H1 (cell line): ENCODE data around the gene KCTD7. TPM values are rescaled to one million over a fixed set of nuclear protein-coding genes. Genes with fewer than 3 reads are reported as not detected.

Source experiments
- CTCF ChIA-PET: fragments of 300-600 bp; sonication (Branson Sonifier 250); formaldehyde crosslinking; loops from one replicate; lab custom pipeline; 2021; ENCODE audit not compliant: partially characterized antibody; lab: Charles Lee
- POLR2A ChIA-PET: fragments of 300-600 bp; sonication (Branson Sonifier 250); formaldehyde crosslinking; loops from one replicate; lab custom pipeline; 2021; ENCODE audit warnings: inconsistent platforms; ENCODE audit not compliant: partially characterized antibody; lab: Charles Lee
- DNase-seq, 2 experiments: peaks; one replicate each; pipeline versions ENCODE4 v3.0.0 to v3.0.0-alpha.2; 2010 to 2022; ENCODE audit warnings: low spot score in 2 of 2, low read depth in 1 of 2, mixed read lengths in 1 of 2
- FAIRE-seq: peaks from 2 replicates; lab custom pipeline; 2011; peaks lifted over from hg19 to GRCh38; lab: Jason Lieb, UNC
- H2AFZ ChIP-seq: 2 replicates; pipeline ENCODE4 v1.8.1; 2012; ENCODE audit warnings: low read length, inconsistent platforms
- H2AK5ac ChIP-seq: 2 replicates; pipeline ENCODE4 v1.6.1; 2013; ENCODE audit warnings: low read depth, low read length
- H2BK120ac ChIP-seq: replicated peaks from 2 replicates; pipeline ENCODE3; 2013; ENCODE audit warnings: low read depth, low read length, inconsistent platforms
- H2BK12ac ChIP-seq: 2 replicates; pipeline ENCODE4 v1.6.1; 2013; ENCODE audit warnings: low read depth, low read length
- H2BK15ac ChIP-seq: 2 replicates; pipeline ENCODE4 v1.6.1; 2013; ENCODE audit warnings: low read length
- H2BK20ac ChIP-seq: 2 replicates; pipeline ENCODE4 v1.6.1; 2013; ENCODE audit warnings: low read length
- H2BK5ac ChIP-seq: 2 replicates; pipeline ENCODE4 v1.6.1; 2013; ENCODE audit warnings: low read depth, low read length
- H3K14ac ChIP-seq: 2 replicates; pipeline ENCODE4 v1.6.1; 2013; ENCODE audit warnings: inconsistent platforms; ENCODE audit not compliant: insufficient read length
- H3K18ac ChIP-seq: 2 replicates; pipeline ENCODE4 v1.6.1; 2013; ENCODE audit warnings: low read length; ENCODE audit errors: extremely low read depth
- H3K23ac ChIP-seq: 2 replicates; pipeline ENCODE4 v1.6.1; 2013; ENCODE audit warnings: inconsistent platforms; ENCODE audit not compliant: insufficient read length
- H3K23me2 ChIP-seq: 2 replicates; pipeline ENCODE4 v1.6.1; 2013; ENCODE audit warnings: low read depth, low read length
- H3K27ac ChIP-seq: 2 replicates; pipeline ENCODE4 v1.6.1; 2011; ENCODE audit warnings: low read depth, low read length, inconsistent platforms
- H3K27me3 ChIP-seq, 4 experiments: replicated peaks in 1 of 4; 1 replicate in 1 of 4; 2 replicates in 3 of 4; pipeline versions ENCODE4 v1.6.1 to v1.8.1; 2011 to 2013; ENCODE audit warnings: low read length in 3 of 4, mild to moderate bottlenecking in 3 of 4, inconsistent platforms in 2 of 4, mixed read lengths in 2 of 4, moderate library complexity in 1 of 4; ENCODE audit not compliant: control insufficient read depth in 3 of 4, insufficient read depth in 3 of 4; ENCODE audit errors: extremely low read depth in 1 of 4
- H3K36me3 ChIP-seq, 4 experiments: 2 replicates each; pipeline versions ENCODE4 v1.6.1 to v1.8.1; 2011 to 2013; ENCODE audit warnings: mild to moderate bottlenecking in 4 of 4, low read length in 3 of 4, moderate library complexity in 2 of 4, control low read depth in 1 of 4, inconsistent platforms in 1 of 4; ENCODE audit not compliant: insufficient read depth in 4 of 4, control insufficient read depth in 2 of 4
- H3K4ac ChIP-seq: replicated peaks from 2 replicates; pipeline ENCODE3; 2013; ENCODE audit warnings: low read length, low read depth, mixed read lengths, inconsistent platforms; ENCODE audit not compliant: insufficient read length
- H3K4me1 ChIP-seq, 4 experiments: replicated peaks in 1 of 4; 1 replicate in 1 of 4; 2 replicates in 3 of 4; pipeline versions ENCODE4 v1.6.1 to v1.8.1; 2011 to 2013; ENCODE audit warnings: low read length in 3 of 4, inconsistent platforms in 2 of 4, mixed read lengths in 1 of 4; ENCODE audit not compliant: insufficient read depth in 4 of 4, control insufficient read depth in 3 of 4
- H3K4me2 ChIP-seq, 2 experiments: 2 replicates each; pipeline versions ENCODE4 v1.6.1 to v1.8.1; 2011 to 2013; ENCODE audit warnings: low read depth in 2 of 2, low read length in 2 of 2, control low read depth in 1 of 2, inconsistent platforms in 1 of 2, mild to moderate bottlenecking in 1 of 2; ENCODE audit not compliant: insufficient read depth in 1 of 2
- H3K4me3 ChIP-seq, 4 experiments: fragments of 200-600, 300-600 bp in 1 of 4; sonication (generic), shearing (Covaris generic), sonication (Bioruptor Twin) in 1 of 4; 2 replicates each; pipeline versions ENCODE4 v1.5.1 to v1.8.1; 2011 to 2016; ENCODE audit warnings: low read length in 4 of 4, low read depth in 3 of 4, control low read depth in 2 of 4, inconsistent platforms in 2 of 4, mild to moderate bottlenecking in 2 of 4, mixed read lengths in 1 of 4, moderate library complexity in 1 of 4; ENCODE audit not compliant: insufficient read depth in 2 of 4; ENCODE audit errors: extremely low read depth in 1 of 4
- H3K56ac ChIP-seq: replicated peaks from 2 replicates; pipeline ENCODE3; 2013; ENCODE audit warnings: low read depth, mild to moderate bottlenecking, mixed read lengths, low read length, inconsistent platforms; ENCODE audit not compliant: insufficient read length
- H3K79me1 ChIP-seq: 2 replicates; pipeline ENCODE4 v1.6.1; 2013; ENCODE audit warnings: low read depth, low read length, control low read depth
- H3K79me2 ChIP-seq, 2 experiments: 2 replicates each; pipeline versions ENCODE4 v1.6.1 to v1.8.1; 2012 to 2013; ENCODE audit warnings: low read length in 2 of 2, mild to moderate bottlenecking in 2 of 2, inconsistent platforms in 1 of 2; ENCODE audit not compliant: insufficient read depth in 2 of 2, control insufficient read depth in 1 of 2
- H3K9ac ChIP-seq, 4 experiments: replicated peaks in 1 of 4; 1 replicate in 1 of 4; 2 replicates in 3 of 4; pipeline versions ENCODE4 v1.6.1 to v1.8.1; 2011 to 2013; ENCODE audit warnings: low read depth in 3 of 4, low read length in 3 of 4, control low read depth in 2 of 4, mild to moderate bottlenecking in 2 of 4, moderate library complexity in 2 of 4, inconsistent platforms in 1 of 4; ENCODE audit errors: extremely low read depth in 1 of 4
- H3K9me3 ChIP-seq, 2 experiments: 2 replicates each; pipeline versions ENCODE4 v1.6.1 to v1.8.1; 2012 to 2013; ENCODE audit warnings: mild to moderate bottlenecking in 2 of 2, moderate library complexity in 2 of 2, control low read depth in 1 of 2, inconsistent platforms in 1 of 2, low read depth in 1 of 2, low read length in 1 of 2, mixed read lengths in 1 of 2; ENCODE audit not compliant: insufficient read depth in 2 of 2
- H4K20me1 ChIP-seq, 2 experiments: replicated peaks in 1 of 2; 2 replicates each; pipeline versions ENCODE3 to v1.8.1; 2011 to 2013; ENCODE audit warnings: inconsistent platforms in 2 of 2, low read length in 2 of 2, mild to moderate bottlenecking in 1 of 2; ENCODE audit not compliant: insufficient read depth in 2 of 2, control insufficient read depth in 1 of 2
- H4K5ac ChIP-seq: 2 replicates; pipeline ENCODE4 v1.6.1; 2013; ENCODE audit warnings: low read length, low read depth, mixed read lengths, inconsistent platforms; ENCODE audit not compliant: insufficient read length
- H4K8ac ChIP-seq: 2 replicates; pipeline ENCODE4 v1.8.0; 2013; ENCODE audit warnings: mild to moderate bottlenecking, moderate library complexity, low read length, inconsistent platforms; ENCODE audit not compliant: insufficient read depth; ENCODE audit errors: extremely low read depth
- H4K91ac ChIP-seq: replicated peaks from 2 replicates; pipeline ENCODE3; 2013; ENCODE audit warnings: low read length, mixed read lengths, inconsistent platforms; ENCODE audit not compliant: insufficient read length
- ATF3 ChIP-seq: IDR thresholded peaks from 2 replicates; pipeline ENCODE4 v1.6.1; 2011; ENCODE audit warnings: low read depth, mild to moderate bottlenecking, low read length; ENCODE audit not compliant: insufficient read depth
- BRCA1 ChIP-seq: IDR thresholded peaks from 2 replicates; pipeline ENCODE4 v1.6.1; 2012; ENCODE audit warnings: low read depth, low read length, improper control_type of control experiment
- EP300 ChIP-seq, 2 experiments: IDR thresholded peaks; 1 replicate in 1 of 2; 2 replicates in 1 of 2; pipeline ENCODE4 v1.6.1; 2011 to 2012; ENCODE audit warnings: low read depth in 2 of 2, low read length in 2 of 2, mild to moderate bottlenecking in 2 of 2, borderline replicate concordance in 1 of 2, inconsistent platforms in 1 of 2, moderate library complexity in 1 of 2
- EZH2 ChIP-seq: fragments of 200-600 bp; sonication (generic); IDR thresholded peaks from 2 replicates; pipeline ENCODE4 v1.7.1; 2012; ENCODE audit warnings: low read depth, mild to moderate bottlenecking, moderate library complexity, low read length, inconsistent platforms; ENCODE audit not compliant: severe bottlenecking
- GABPA ChIP-seq: IDR thresholded peaks from 2 replicates; pipeline ENCODE4 v1.6.1; 2011; ENCODE audit warnings: mild to moderate bottlenecking, low read length, moderate library complexity, borderline replicate concordance; ENCODE audit not compliant: insufficient read depth
- HDAC2 ChIP-seq, 2 experiments: fragments of 300-600 bp in 1 of 2; sonication (generic) in 1 of 2; IDR thresholded peaks; 2 replicates each; pipeline ENCODE4 v1.6.1; 2011 to 2012; ENCODE audit warnings: low read depth in 2 of 2, low read length in 2 of 2, mild to moderate bottlenecking in 2 of 2, moderate library complexity in 2 of 2, borderline replicate concordance in 1 of 2, inconsistent platforms in 1 of 2
- JUND ChIP-seq: IDR thresholded peaks from 2 replicates; pipeline ENCODE4 v1.6.1; 2011; ENCODE audit warnings: mild to moderate bottlenecking, improper control_type of control experiment, low read length
- POU5F1 ChIP-seq: IDR thresholded peaks from 2 replicates; pipeline ENCODE4 v1.6.1; 2011; ENCODE audit warnings: low read depth, mild to moderate bottlenecking, low read length, moderate library complexity
- RAD21 ChIP-seq, 2 experiments: IDR thresholded peaks in 1 of 2; conservative IDR thresholded peaks in 1 of 2; 2 replicates each; pipeline ENCODE4 v1.6.1; 2011; ENCODE audit warnings: low read depth in 2 of 2, low read length in 2 of 2, improper control_type of control experiment in 1 of 2, inconsistent platforms in 1 of 2, mild to moderate bottlenecking in 1 of 2, moderate library complexity in 1 of 2
- RNF2 ChIP-seq: fragments of 200-900, 300-1000 bp; sonication (generic); IDR thresholded peaks from 2 replicates; pipeline ENCODE4 v1.7.1; 2016; ENCODE audit warnings: borderline replicate concordance, low read depth, mild to moderate bottlenecking, antibody characterized with exemption, low read length; ENCODE audit not compliant: poor library complexity, severe bottlenecking; ENCODE audit errors: missing control alignments
- TEAD4 ChIP-seq: IDR thresholded peaks from 2 replicates; pipeline ENCODE4 v1.6.1; 2012; ENCODE audit warnings: low read depth, low read length, inconsistent platforms, mixed read lengths
- WGBS, 2 experiments: shearing (Covaris generic) in 1 of 2; methylation state at CpG; one replicate each; pipeline versions ENCODE4 v1.1.6 to v1.1.7; 2013 to 2015; ENCODE audit warnings: low lambda C conversion rate in 2 of 2, mixed read lengths in 2 of 2, inconsistent platforms in 1 of 2, low coverage in 1 of 2, missing lambda C conversion rate in 1 of 2; ENCODE audit not compliant: insufficient replicate concordance in 2 of 2, insufficient coverage in 1 of 2, insufficient read length in 1 of 2; ENCODE audit errors: extremely low coverage in 1 of 2, missing lambda C conversion rate in 1 of 2; 5-methylcytosine and 5-hydroxymethylcytosine counted together
- polyA plus RNA-seq, 7 experiments: library from polyadenylated mRNA; depleted of rRNA in 3 of 7; stranded (reverse) in 5 of 7; unstranded in 2 of 7; fragments of >200 nt in 5 of 7; fragments of 200-250 nt in 2 of 7; gene quantifications; 1 replicate in 5 of 7; 2 replicates in 1 of 7; 4 replicates in 1 of 7; pipeline versions ENCODE4 v1.2.1 to v1.2.3, GENCODE V29; 2011 to 2013; ENCODE audit warnings: missing spikeins in 2 of 7, mixed read lengths in 2 of 7
- total RNA-seq: library from RNA; stranded (reverse); fragmentation: NEBNext Ultra II Directional; extraction: Animal tissue kit (Norgen Biotek cat#: 25700); gene quantifications from 2 replicates; pipeline ENCODE4 v1.2.1, GENCODE V29; 2021

The KCTD7 gene
- total and polyA plus RNA-seq, 2 of the 8 experiments (the other 6 are each of a cell fraction or from before 2014, with no cell fraction given), result 8.6 to 11.9 TPM

DNA sequence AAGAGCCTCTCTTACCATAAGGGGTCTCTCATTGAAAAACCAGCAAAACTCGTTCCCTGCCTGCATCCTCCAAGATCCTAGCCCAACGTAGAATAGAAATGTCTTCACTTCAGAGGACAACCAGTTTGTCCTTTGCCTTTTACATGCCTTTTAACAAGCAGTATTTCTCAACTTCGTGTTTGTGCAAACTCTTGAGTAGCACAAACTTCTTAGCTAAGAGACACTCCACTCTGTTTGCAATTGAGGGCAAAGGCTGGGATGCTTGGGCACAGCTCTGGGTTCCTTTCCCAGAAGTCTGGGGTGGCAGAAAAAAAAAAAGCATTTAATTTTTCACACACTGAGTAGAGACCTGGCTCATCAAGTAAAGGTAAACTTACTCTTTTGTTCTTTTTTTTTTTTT lies 19.5 kb upstream of the KCTD7 start:
- H3K27ac ChIP-seq, result no peak overlapping the region
- no peak for FAIRE-seq
- WGBS, 2 experiments, result 69% methylated on average over 3 of the region's 3 CpGs; no CpG with 5 or more reads in 1 of the 2 experiments
- H3K36me3 ChIP-seq, result no peaks in the 10 kb centered on the region
- H4K20me1 ChIP-seq, result no peaks in the 10 kb centered on the region
- H2BK20ac ChIP-seq, result no peak overlapping the region
- H3K56ac ChIP-seq, result no peak overlapping the region
- no peak overlapping the region for H3K9ac ChIP-seq
- no peak overlapping the region for H4K5ac ChIP-seq
- H2BK5ac ChIP-seq, result no peak overlapping the region
- no peaks in the 10 kb centered on the region for H3K79me1 ChIP-seq
- H3K4me1 ChIP-seq, result no peaks in the 10 kb centered on the region
- H2BK120ac ChIP-seq, result no peak overlapping the region
- no peaks in the 10 kb centered on the region for H3K27me3 ChIP-seq
- no peak overlapping the region for H3K18ac ChIP-seq
- no peaks in the 10 kb centered on the region for H3K23me2 ChIP-seq
- ChIA-PET POLR2A (interaction anchor here (2.8 kb wide), 1 partner anchor 10 kb away, joined by 12 read pairs; no protein-coding TSS in a partner anchor), CTCF (interaction anchor here (0.8 to 0.9 kb wide), 2 partner anchors 9 to 14 kb away, joined by 3 read pairs; no protein-coding TSS in a partner anchor)
- H3K4ac ChIP-seq, result no peak overlapping the region
- H3K9me3 ChIP-seq, result peaks cover 0 to 12% of the 10 kb centered on the region in 2 experiments; a peak in 1 of 4 replicates
- no peak for DNase-seq
- no peak overlapping the region for H3K4me2 ChIP-seq
- H2BK12ac ChIP-seq, result no peak overlapping the region
- H2AFZ ChIP-seq, result peak overlapping the region; percentile 90
- no peak overlapping the region for H3K23ac ChIP-seq
- no peak overlapping the region for H4K8ac ChIP-seq
- H3K79me2 ChIP-seq, result no peaks in the 10 kb centered on the region
- H3K4me3 ChIP-seq, result no peak overlapping the region
- no peak overlapping the region for H3K14ac ChIP-seq
- no peak overlapping the region for H4K91ac ChIP-seq
- H2AK5ac ChIP-seq, result no peak overlapping the region
- no peak overlapping the region for H2BK15ac ChIP-seq
- no peak for TF ChIP-seq EP300 (IDR thresholded peaks at IDR 0.05; ENCODE audit: borderline replicate concordance in 1 of 2, low read depth in 2 of 2, low read length in 2 of 2)
- TF ChIP-seq POU5F1, result no peak
- no peak for TF ChIP-seq EZH2
- TF ChIP-seq TEAD4, result no peak
- no peak for TF ChIP-seq HDAC2 (IDR thresholded peaks at IDR 0.05; ENCODE audit: borderline replicate concordance in 1 of 2, low read depth in 2 of 2, low read length in 2 of 2)
- TF ChIP-seq RAD21 (IDR thresholded peaks at IDR 0.05 in 1 of 2, conservative IDR thresholded peaks at IDR 0.05 in 1 of 2; ENCODE audit: low read depth in 2 of 2, low read length in 2 of 2), result no peak
- TF ChIP-seq JUND, result no peak
- TF ChIP-seq ATF3, result no peak
- no peak for TF ChIP-seq RNF2
- no peak for TF ChIP-seq GABPA
- no peak for TF ChIP-seq BRCA1
